ENCODE measurements around the gene FAM170B.

DNA sequence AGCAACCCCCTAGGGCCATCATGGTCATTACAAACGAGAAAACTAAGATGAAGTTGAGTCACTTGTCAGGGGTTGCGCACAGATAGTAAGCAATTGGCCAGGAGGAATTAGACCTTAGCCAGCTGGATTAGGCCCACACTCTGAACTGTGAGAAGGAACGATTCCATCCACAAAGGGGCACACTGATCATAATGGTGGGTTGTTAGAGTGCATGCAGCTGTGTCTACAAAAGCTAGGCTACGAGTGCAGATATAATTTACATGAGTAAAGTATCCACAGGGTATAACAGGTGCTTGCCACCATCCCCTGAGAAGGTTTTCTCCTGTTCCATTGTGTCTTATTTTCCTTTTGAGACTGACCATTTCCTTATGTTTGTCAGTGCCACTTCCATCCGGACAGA, 16.6 kb upstream of the FAM170B start:
- TF ChIP-seq, protein P1, sequence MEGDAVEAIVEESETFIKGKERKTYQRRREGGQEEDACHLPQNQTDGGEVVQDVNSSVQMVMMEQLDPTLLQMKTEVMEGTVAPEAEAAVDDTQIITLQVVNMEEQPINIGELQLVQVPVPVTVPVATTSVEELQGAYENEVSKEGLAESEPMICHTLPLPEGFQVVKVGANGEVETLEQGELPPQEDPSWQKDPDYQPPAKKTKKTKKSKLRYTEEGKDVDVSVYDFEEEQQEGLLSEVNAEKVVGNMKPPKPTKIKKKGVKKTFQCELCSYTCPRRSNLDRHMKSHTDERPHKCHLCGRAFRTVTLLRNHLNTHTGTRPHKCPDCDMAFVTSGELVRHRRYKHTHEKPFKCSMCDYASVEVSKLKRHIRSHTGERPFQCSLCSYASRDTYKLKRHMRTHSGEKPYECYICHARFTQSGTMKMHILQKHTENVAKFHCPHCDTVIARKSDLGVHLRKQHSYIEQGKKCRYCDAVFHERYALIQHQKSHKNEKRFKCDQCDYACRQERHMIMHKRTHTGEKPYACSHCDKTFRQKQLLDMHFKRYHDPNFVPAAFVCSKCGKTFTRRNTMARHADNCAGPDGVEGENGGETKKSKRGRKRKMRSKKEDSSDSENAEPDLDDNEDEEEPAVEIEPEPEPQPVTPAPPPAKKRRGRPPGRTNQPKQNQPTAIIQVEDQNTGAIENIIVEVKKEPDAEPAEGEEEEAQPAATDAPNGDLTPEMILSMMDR (IDR thresholded peaks at IDR 0.05 in 8 of 11, conservative IDR thresholded peaks at IDR 0.05 in 3 of 11) = no peak
- TF ChIP-seq POLR2A (IDR thresholded peaks at IDR 0.05) = no peak
